ENCODE data around the gene SRC. TPM values are rescaled to one million over a fixed set of nuclear protein-coding genes. Genes with fewer than 3 reads are reported as not detected.

SRC gene
- total RNA-seq, 2 donors from 2014 or later: 61.2 to 149 TPM

DNA sequence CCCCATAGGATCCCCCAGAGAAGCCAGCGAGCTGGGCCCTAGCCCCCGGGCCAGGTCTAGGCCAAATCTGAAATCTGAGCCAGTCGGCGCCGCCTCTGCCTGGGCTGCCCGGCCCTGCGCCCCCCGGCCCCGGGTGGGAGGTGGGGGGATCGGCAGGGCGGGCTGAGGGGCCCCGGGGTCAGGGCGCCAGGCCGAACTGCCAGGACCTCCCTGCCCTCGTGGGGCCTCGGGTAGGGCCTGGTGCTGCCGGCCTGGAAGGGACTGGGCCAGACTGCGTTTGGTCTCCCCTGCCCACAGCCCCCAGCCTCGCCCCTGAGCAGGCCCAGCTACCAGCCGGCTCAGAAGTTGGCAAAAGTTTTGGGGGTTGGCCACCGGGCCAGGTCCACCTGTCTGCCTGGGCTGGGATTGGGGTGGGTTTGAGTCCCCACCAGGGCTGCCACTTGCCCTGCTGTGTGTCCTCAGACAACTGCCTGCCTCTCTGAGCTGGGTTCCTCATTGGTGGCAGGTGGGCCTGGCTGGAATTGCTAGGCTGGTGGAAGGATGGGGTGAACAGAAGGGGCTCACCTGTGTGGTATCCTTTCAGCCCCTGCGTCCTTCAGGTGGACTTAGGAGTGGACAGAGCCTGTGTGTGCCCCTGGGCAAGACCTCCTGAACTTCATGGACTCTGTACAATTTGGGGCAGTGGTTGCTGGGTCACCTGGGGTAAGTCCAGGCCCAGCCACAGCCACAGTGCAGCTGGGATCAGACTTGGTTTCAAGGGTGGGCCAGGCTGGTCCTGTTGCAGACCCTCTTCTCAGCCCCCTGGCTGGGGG is 801 bp downstream of the SRC start:
- intact Hi-C loops (cut with DNase I): no loop called here

DNA sequence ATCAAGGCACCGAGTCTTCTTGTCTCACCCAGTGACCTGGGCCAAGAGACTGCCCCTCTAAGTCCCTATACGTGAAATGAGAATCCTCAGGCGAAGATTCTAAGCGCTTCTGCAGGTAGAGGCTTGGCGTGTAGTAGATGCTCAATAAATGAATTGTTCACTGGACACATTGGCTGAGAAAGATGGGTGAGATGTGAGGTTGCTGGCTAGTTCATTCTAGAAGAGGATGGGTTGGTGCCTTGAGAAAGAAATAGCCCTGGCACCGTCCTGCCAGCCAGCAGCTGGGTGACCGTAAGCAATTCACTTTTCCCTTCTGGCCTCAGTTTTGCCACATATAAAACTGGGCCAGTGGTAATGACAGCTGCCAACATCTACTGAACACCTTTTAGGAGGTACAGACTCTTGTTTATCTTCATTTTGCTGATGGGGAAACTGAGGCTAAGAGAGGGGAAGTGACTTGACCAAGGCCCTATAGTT is 1.4 kb downstream of the SRC start:
- no peaks in the 10 kb centered on the region for H3K9me3 ChIP-seq
- no peaks in the 10 kb centered on the region for H3K27me3 ChIP-seq (replicated peaks; ENCODE audit: insufficient read depth)
- H3K27ac ChIP-seq: peak overlapping the region; percentile 91 to 93
- no peak for DNase-seq (ENCODE audit: low spot score)
- intact Hi-C loops (cut with DNase I): no loop called here
- peak overlapping the region in 1 of 2 donors; percentile 70 for H3K4me3 ChIP-seq
- H3K36me3 ChIP-seq: no peaks in the 10 kb centered on the region
- peaks cover 15% of the 10 kb centered on the region for H3K4me1 ChIP-seq (replicated peaks)
- 85% methylated on average over 7 of the region's 7 CpGs for WGBS
- TF ChIP-seq POLR2AphosphoS5 (IDR thresholded peaks at IDR 0.05) (no peak), POLR2A (IDR thresholded peaks at IDR 0.05) (no peak)
- TF ChIP-seq, protein P1, sequence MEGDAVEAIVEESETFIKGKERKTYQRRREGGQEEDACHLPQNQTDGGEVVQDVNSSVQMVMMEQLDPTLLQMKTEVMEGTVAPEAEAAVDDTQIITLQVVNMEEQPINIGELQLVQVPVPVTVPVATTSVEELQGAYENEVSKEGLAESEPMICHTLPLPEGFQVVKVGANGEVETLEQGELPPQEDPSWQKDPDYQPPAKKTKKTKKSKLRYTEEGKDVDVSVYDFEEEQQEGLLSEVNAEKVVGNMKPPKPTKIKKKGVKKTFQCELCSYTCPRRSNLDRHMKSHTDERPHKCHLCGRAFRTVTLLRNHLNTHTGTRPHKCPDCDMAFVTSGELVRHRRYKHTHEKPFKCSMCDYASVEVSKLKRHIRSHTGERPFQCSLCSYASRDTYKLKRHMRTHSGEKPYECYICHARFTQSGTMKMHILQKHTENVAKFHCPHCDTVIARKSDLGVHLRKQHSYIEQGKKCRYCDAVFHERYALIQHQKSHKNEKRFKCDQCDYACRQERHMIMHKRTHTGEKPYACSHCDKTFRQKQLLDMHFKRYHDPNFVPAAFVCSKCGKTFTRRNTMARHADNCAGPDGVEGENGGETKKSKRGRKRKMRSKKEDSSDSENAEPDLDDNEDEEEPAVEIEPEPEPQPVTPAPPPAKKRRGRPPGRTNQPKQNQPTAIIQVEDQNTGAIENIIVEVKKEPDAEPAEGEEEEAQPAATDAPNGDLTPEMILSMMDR (IDR thresholded peaks at IDR 0.05): no peak

More for the DNA sequence above, 801 bp downstream of the SRC start:
- peak overlapping the region; percentile 52 to 70 for H3K4me3 ChIP-seq
- no peaks in the 10 kb centered on the region for H3K27me3 ChIP-seq (replicated peaks; ENCODE audit: insufficient read depth)
- WGBS: 11% methylated on average over 15 of the region's 22 CpGs
- H3K9me3 ChIP-seq: no peaks in the 10 kb centered on the region
- no peak for TF ChIP-seq POLR2AphosphoS5 (IDR thresholded peaks at IDR 0.05)
- TF ChIP-seq, protein P1 (IDR thresholded peaks at IDR 0.05): no peak
- no peak for TF ChIP-seq POLR2A (IDR thresholded peaks at IDR 0.05)
- H3K36me3 ChIP-seq: no peaks in the 10 kb centered on the region
- no peak for DNase-seq (ENCODE audit: low spot score)
- peaks cover 15% of the 10 kb centered on the region for H3K4me1 ChIP-seq (replicated peaks)
- H3K27ac ChIP-seq: peak overlapping the region; percentile 91 to 93

DNA sequence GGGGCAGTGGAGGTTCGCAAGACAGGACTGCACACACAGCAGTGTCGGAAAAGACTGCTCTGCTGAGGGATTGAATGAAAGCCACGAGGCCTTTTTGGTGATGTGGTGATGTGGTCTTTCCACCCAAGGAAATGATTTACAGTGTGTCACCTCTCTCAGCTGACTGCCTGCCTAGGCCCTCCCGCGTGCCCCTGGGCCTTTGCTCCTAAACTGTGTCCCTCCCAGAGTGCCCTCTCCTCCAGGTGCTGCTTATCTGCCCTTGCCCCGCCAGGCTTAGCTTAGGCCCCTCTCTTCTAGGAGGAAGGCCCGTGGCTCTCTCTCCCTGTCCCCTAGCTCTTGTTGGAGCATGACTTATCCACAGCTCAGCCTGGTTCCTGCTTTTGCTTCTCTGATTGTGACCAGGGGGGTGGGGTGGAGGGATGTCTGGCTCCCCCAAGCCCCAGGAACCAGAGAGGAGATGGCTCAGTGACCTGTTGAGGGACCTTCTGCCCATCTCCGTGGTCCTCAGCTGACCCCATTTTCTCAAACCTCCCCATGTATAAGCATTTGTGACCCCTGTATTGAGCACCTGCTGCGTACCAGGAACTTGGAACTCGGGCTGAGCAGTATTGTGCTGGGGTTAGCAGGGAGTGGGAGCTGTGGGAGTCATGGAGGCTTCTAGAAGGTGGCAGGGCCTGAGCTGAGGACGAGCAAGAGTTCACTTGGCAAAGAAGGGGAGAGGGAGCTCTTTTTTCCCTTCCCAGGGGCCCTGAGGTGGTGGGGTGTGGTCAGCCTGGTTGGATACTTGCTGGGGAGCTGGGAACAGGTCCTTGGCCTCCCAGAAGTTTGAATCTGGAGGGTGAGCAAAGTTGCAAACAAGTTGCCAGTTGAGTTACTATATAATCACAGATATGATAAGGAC is 2.2 kb downstream of the SRC start:
- no peak for DNase-seq (ENCODE audit: low spot score)

DNA sequence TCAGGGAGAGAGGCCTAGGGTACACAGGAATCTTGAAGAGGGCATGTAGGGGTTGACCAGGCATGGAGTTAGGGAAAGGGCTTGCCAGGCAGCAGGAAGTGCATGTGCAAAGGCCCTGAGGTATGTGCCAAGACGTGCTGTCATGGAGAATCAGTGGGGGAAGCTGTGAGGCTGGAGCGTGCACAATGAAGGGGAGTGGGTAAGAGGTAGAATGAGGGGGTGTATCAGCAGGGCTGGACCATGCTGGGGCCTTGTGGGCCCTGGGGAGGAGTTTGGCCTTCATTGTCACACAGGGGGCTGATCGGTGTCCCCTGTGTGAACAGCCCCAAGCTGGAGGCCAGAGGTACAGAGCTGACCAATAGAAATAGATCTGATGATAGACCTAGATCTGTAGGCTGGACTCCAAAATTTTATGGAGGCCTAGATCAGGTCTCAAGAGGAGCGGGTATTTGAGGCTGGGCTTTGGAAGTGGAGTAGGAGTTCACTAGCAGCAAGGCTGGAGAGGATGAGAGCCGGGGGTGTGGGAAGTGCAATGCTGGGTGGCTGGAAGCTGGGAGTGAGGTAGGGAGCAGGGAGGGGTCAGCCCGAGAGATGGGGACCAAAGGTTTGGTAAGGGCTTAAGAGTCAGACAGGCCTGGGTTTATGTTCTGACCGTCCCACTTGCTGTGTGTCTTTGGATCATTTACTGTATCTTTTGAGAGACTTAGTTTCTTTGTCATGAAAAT is 3.0 kb downstream of the SRC start:
- intact Hi-C loops (cut with DNase I): no loop called here
- H3K27ac ChIP-seq: no peak overlapping the region
- H3K36me3 ChIP-seq: no peaks in the 10 kb centered on the region
- no peak for DNase-seq (ENCODE audit: low spot score)
- WGBS: 83% methylated on average over 7 of the region's 7 CpGs
- H3K27me3 ChIP-seq (replicated peaks; ENCODE audit: insufficient read depth): no peaks in the 10 kb centered on the region
- H3K4me3 ChIP-seq: no peak overlapping the region
- H3K9me3 ChIP-seq: no peaks in the 10 kb centered on the region
- TF ChIP-seq POLR2AphosphoS5 (IDR thresholded peaks at IDR 0.05) (no peak), POLR2A (IDR thresholded peaks at IDR 0.05) (no peak)
- TF ChIP-seq, protein P1 (IDR thresholded peaks at IDR 0.05): no peak
- H3K4me1 ChIP-seq (replicated peaks): peaks cover 15% of the 10 kb centered on the region

More for the DNA sequence above, 2.2 kb downstream of the SRC start:
- WGBS: 63% methylated on average over 11 of the region's 11 CpGs
- H3K4me3 ChIP-seq: no peak overlapping the region
- no peaks in the 10 kb centered on the region for H3K9me3 ChIP-seq
- H3K27ac ChIP-seq: peak overlapping the region in 1 of 2 donors; percentile 93
- TF ChIP-seq POLR2A (IDR thresholded peaks at IDR 0.05) (no peak), POLR2AphosphoS5 (IDR thresholded peaks at IDR 0.05) (no peak)
- TF ChIP-seq, protein P1 (IDR thresholded peaks at IDR 0.05): no peak
- intact Hi-C loops (cut with DNase I): no loop called here
- peaks cover 15% of the 10 kb centered on the region for H3K4me1 ChIP-seq (replicated peaks)
- H3K36me3 ChIP-seq: no peaks in the 10 kb centered on the region
- no peaks in the 10 kb centered on the region for H3K27me3 ChIP-seq (replicated peaks; ENCODE audit: insufficient read depth)

Data from prostate gland (tissue), 2 donors.